Measurements from ENCODE around the gene TDRD12. TPM values are rescaled to one million over a fixed set of nuclear protein-coding genes. Genes with fewer than 3 reads are reported as not detected.

Gene TDRD12
- total RNA-seq, 1 experiment from 2014 or later, result 0.26 TPM

GRCh38 chr19:32798201-32798600 is 78.6 kb downstream of the TDRD12 start:
- DNase-seq, result no peak
- H3K27ac ChIP-seq, result no peak overlapping the region
- no peaks in the 10 kb centered on the region for H3K27me3 ChIP-seq
- H3K4me3 ChIP-seq, result no peak overlapping the region
- no peaks in the 10 kb centered on the region for H3K4me1 ChIP-seq
- H3K9me3 ChIP-seq (replicated peaks), result no peaks in the 10 kb centered on the region
- no peaks in the 10 kb centered on the region for H3K36me3 ChIP-seq

- Histone ChIP-seq H3K27ac (no peak overlapping the region), H3K27me3 (no peaks in the 10 kb centered on the region), H3K36me3 (no peaks in the 10 kb centered on the region), H3K9me3 (replicated peaks) (no peaks in the 10 kb centered on the region), H3K4me3 (no peak overlapping the region), H3K4me1 (no peaks in the 10 kb centered on the region)
- DNase-seq, result no peak
Measured at GRCh38 chr19:32800191-32800590, 80.6 kb downstream of the TDRD12 start.

GRCh38 chr19:32800754-32801153 is 81.2 kb downstream of the TDRD12 start:
- Histone ChIP-seq H3K4me3 (no peak overlapping the region), H3K27ac (no peak overlapping the region), H3K36me3 (no peaks in the 10 kb centered on the region)

GRCh38 chr19:32802840-32803239 is 83.3 kb downstream of the TDRD12 start:
- Histone ChIP-seq H3K4me1 (no peaks in the 10 kb centered on the region), H3K9me3 (replicated peaks) (no peaks in the 10 kb centered on the region; the same call in 1 of the 2 replicates), H3K36me3 (no peaks in the 10 kb centered on the region), H3K27me3 (0 out of 2 replicates have a peak, but pooled peaks cover 3% of the 10 kb centered on the region), H3K27ac (no peak overlapping the region), H3K4me3 (no peak overlapping the region)
- DNase-seq, result no peak

More at GRCh38 chr19:32800754-32801153, 81.2 kb downstream of the TDRD12 start:
- Histone ChIP-seq H3K4me1 (no peaks in the 10 kb centered on the region), H3K27me3 (no peaks in the 10 kb centered on the region), H3K9me3 (replicated peaks) (no peaks in the 10 kb centered on the region)
- no peak for DNase-seq

GRCh38 chr19:32808236-32808635 is 88.7 kb downstream of the TDRD12 start:
- DNase-seq, result no peak
- Histone ChIP-seq H3K27ac (no peak overlapping the region), H3K27me3 (peaks cover 3% of the 10 kb centered on the region; the same call in 1 of the 2 replicates), H3K4me1 (no peaks in the 10 kb centered on the region), H3K36me3 (no peaks in the 10 kb centered on the region), H3K4me3 (no peak overlapping the region), H3K9me3 (replicated peaks) (no peaks in the 10 kb centered on the region; the same call in 1 of the 2 replicates)

GRCh38 chr19:32809254-32809653 is 89.7 kb downstream of the TDRD12 start:
- Histone ChIP-seq H3K4me1 (no peaks in the 10 kb centered on the region), H3K27me3 (peaks cover 3% of the 10 kb centered on the region; the same call in 1 of the 2 replicates), H3K36me3 (no peaks in the 10 kb centered on the region), H3K9me3 (replicated peaks) (no peaks in the 10 kb centered on the region; the same call in 1 of the 2 replicates), H3K4me3 (no peak overlapping the region), H3K27ac (no peak overlapping the region)
- DNase-seq, result no peak

- DNase-seq, result no peak
- Histone ChIP-seq H3K4me3 (no peak overlapping the region), H3K27me3 (peaks cover 3% of the 10 kb centered on the region; the same call in 1 of the 2 replicates), H3K36me3 (no peaks in the 10 kb centered on the region), H3K4me1 (no peaks in the 10 kb centered on the region), H3K27ac (no peak overlapping the region), H3K9me3 (replicated peaks) (no peaks in the 10 kb centered on the region; the same call in 1 of the 2 replicates)
Measured at GRCh38 chr19:32809754-32810153, 90.2 kb downstream of the TDRD12 start.

- Histone ChIP-seq H3K27me3 (peaks cover 3% of the 10 kb centered on the region; the same call in 1 of the 2 replicates), H3K27ac (no peak overlapping the region), H3K4me3 (no peak overlapping the region)
Measured at GRCh38 chr19:32810452-32810851, 90.9 kb downstream of the TDRD12 start.

GRCh38 chr19:32811151-32811550 is 91.6 kb downstream of the TDRD12 start:
- no peaks in the 10 kb centered on the region for H3K4me1 ChIP-seq
- H3K36me3 ChIP-seq, result no peaks in the 10 kb centered on the region
- no peak for DNase-seq
- H3K9me3 ChIP-seq (replicated peaks), result no peaks in the 10 kb centered on the region; the same call in 1 of the 2 replicates
- no peak overlapping the region for H3K27ac ChIP-seq
- peaks cover 3% of the 10 kb centered on the region; the same call in 1 of the 2 replicates for H3K27me3 ChIP-seq
- no peak overlapping the region for H3K4me3 ChIP-seq

More at GRCh38 chr19:32810452-32810851, 90.9 kb downstream of the TDRD12 start:
- Histone ChIP-seq H3K4me1 (no peaks in the 10 kb centered on the region), H3K36me3 (no peaks in the 10 kb centered on the region), H3K9me3 (replicated peaks) (no peaks in the 10 kb centered on the region; the same call in 1 of the 2 replicates)
- DNase-seq, result no peak

GRCh38 chr19:32812036-32812435 is 92.5 kb downstream of the TDRD12 start:
- DNase-seq, result no peak
- no peaks in the 10 kb centered on the region; the same call in 1 of the 2 replicates for H3K27me3 ChIP-seq

GRCh38 chr19:32812571-32812970 is 93.0 kb downstream of the TDRD12 start:
- Histone ChIP-seq H3K27me3 (no peaks in the 10 kb centered on the region; the same call in 1 of the 2 replicates), H3K27ac (no peak overlapping the region), H3K36me3 (no peaks in the 10 kb centered on the region), H3K4me1 (no peaks in the 10 kb centered on the region), H3K9me3 (replicated peaks) (no peaks in the 10 kb centered on the region; the same call in 1 of the 2 replicates), H3K4me3 (no peak overlapping the region)
- DNase-seq, result no peak

More at GRCh38 chr19:32812036-32812435, 92.5 kb downstream of the TDRD12 start:
- no peak overlapping the region for H3K4me3 ChIP-seq
- H3K9me3 ChIP-seq (replicated peaks), result no peaks in the 10 kb centered on the region; the same call in 1 of the 2 replicates
- no peak overlapping the region for H3K27ac ChIP-seq
- H3K4me1 ChIP-seq, result no peaks in the 10 kb centered on the region
- no peaks in the 10 kb centered on the region for H3K36me3 ChIP-seq

- Histone ChIP-seq H3K9me3 (replicated peaks) (no peaks in the 10 kb centered on the region), H3K27ac (no peak overlapping the region), H3K36me3 (no peaks in the 10 kb centered on the region), H3K4me3 (no peak overlapping the region), H3K4me1 (no peaks in the 10 kb centered on the region), H3K27me3 (no peaks in the 10 kb centered on the region; the same call in 1 of the 2 replicates)
- DNase-seq, result no peak
Measured at GRCh38 chr19:32813862-32814425, 94.4 kb downstream of the TDRD12 start.

- Histone ChIP-seq H3K27ac (no peak overlapping the region), H3K9me3 (replicated peaks) (no peaks in the 10 kb centered on the region), H3K36me3 (no peaks in the 10 kb centered on the region), H3K4me1 (no peaks in the 10 kb centered on the region; the same call in none of the 2 replicates), H3K27me3 (no peaks in the 10 kb centered on the region; the same call in 1 of the 2 replicates), H3K4me3 (no peak overlapping the region)
- no peak for DNase-seq
Measured at GRCh38 chr19:32814624-32815023, 95.1 kb downstream of the TDRD12 start.

- Histone ChIP-seq H3K9me3 (replicated peaks) (no peaks in the 10 kb centered on the region), H3K27ac (no peak overlapping the region), H3K36me3 (no peaks in the 10 kb centered on the region), H3K4me1 (peaks cover 4% of the 10 kb centered on the region), H3K27me3 (no peaks in the 10 kb centered on the region), H3K4me3 (no peak overlapping the region)
- DNase-seq, result no peak
Measured at GRCh38 chr19:32816555-32817099, 97.1 kb downstream of the TDRD12 start.

All from SJCRH30 (cell line).